Neuronal stem cell (in vitro differentiated cells): ENCODE results near the gene CHID1.

ENCODE experiments used
- DNase-seq: peaks from one replicate; pipeline ENCODE4 v3.0.0-alpha.2; 2013; ENCODE audit warnings: low spot score
- H2AFZ ChIP-seq: one replicate; pipeline ENCODE4 v1.6.1; 2013; ENCODE audit warnings: mild to moderate bottlenecking, low read length, inconsistent platforms
- H2AK5ac ChIP-seq: 2 replicates; pipeline ENCODE4 v1.6.1; 2013; ENCODE audit warnings: low read depth, mild to moderate bottlenecking, inconsistent platforms, low read length, moderate library complexity, mixed read lengths
- H2BK120ac ChIP-seq: 2 replicates; pipeline ENCODE4 v1.6.1; 2013; ENCODE audit warnings: low read depth, mild to moderate bottlenecking, inconsistent platforms, low read length, moderate library complexity, mixed read lengths
- H2BK12ac ChIP-seq: one replicate; pipeline ENCODE4 v1.6.1; 2013; ENCODE audit warnings: low read length, inconsistent platforms
- H2BK15ac ChIP-seq: 2 replicates; pipeline ENCODE4 v1.6.1; 2013; ENCODE audit warnings: mild to moderate bottlenecking, low read length, inconsistent platforms, mixed read lengths
- H2BK5ac ChIP-seq: one replicate; pipeline ENCODE4 v1.6.1; 2013; ENCODE audit warnings: inconsistent platforms, mild to moderate bottlenecking, low read length, moderate library complexity
- H3K14ac ChIP-seq: one replicate; pipeline ENCODE4 v1.6.1; 2013; ENCODE audit warnings: low read length, inconsistent platforms
- H3K18ac ChIP-seq: 2 replicates; pipeline ENCODE4 v1.6.1; 2013; ENCODE audit warnings: low read length, inconsistent platforms
- H3K23ac ChIP-seq: 2 replicates; pipeline ENCODE4 v1.6.1; 2013; ENCODE audit warnings: low read depth, mild to moderate bottlenecking, mixed read lengths, low read length, inconsistent platforms; ENCODE audit not compliant: poor library complexity
- H3K27ac ChIP-seq: replicated peaks from 3 replicates; pipeline ENCODE4 v1.5.1; 2013; ENCODE audit warnings: low read length, inconsistent platforms
- H3K27me3 ChIP-seq, 3 experiments: 2 replicates each; pipeline ENCODE4 v1.6.1; 2013; ENCODE audit warnings: low read length in 3 of 3, mild to moderate bottlenecking in 2 of 3, inconsistent platforms in 1 of 3, low read depth in 1 of 3, mixed read lengths in 1 of 3, moderate library complexity in 1 of 3; ENCODE audit not compliant: control insufficient read depth in 3 of 3, insufficient read depth in 3 of 3
- H3K36me3 ChIP-seq, 2 donors: replicated peaks in 1 of 2; 2 replicates each; pipeline ENCODE4 v1.6.1; 2013; ENCODE audit warnings: low read length in 2 of 2; ENCODE audit not compliant: control insufficient read depth in 2 of 2, insufficient read depth in 2 of 2
- H3K4ac ChIP-seq: 2 replicates; pipeline ENCODE4 v1.6.1; 2013; ENCODE audit warnings: inconsistent platforms, mild to moderate bottlenecking, low read length, moderate library complexity
- H3K4me1 ChIP-seq, 2 donors: 1 replicate in 1 of 2; 2 replicates in 1 of 2; pipeline ENCODE4 v1.6.1; 2013; ENCODE audit warnings: low read length in 2 of 2, low read depth in 1 of 2; ENCODE audit not compliant: control insufficient read depth in 2 of 2, insufficient read depth in 1 of 2
- H3K4me2 ChIP-seq: one replicate; pipeline ENCODE4 v1.6.1; 2013; ENCODE audit warnings: mild to moderate bottlenecking, low read length, inconsistent platforms; ENCODE audit not compliant: insufficient read depth, poor library complexity, severe bottlenecking
- H3K4me3 ChIP-seq, 2 donors: 2 replicates each; pipeline ENCODE4 v1.5.1; 2013; ENCODE audit warnings: low read length in 2 of 2, mild to moderate bottlenecking in 2 of 2, inconsistent platforms in 1 of 2, moderate library complexity in 1 of 2
- H3K79me1 ChIP-seq: one replicate; pipeline ENCODE4 v1.6.1; 2013; ENCODE audit warnings: low read depth, mild to moderate bottlenecking, inconsistent platforms, low read length, moderate library complexity
- H3K9ac ChIP-seq: one replicate; pipeline ENCODE4 v1.6.1; 2013; ENCODE audit warnings: mild to moderate bottlenecking, low read depth, low read length, inconsistent platforms; ENCODE audit not compliant: poor library complexity
- H3K9me3 ChIP-seq, 2 donors: replicated peaks in 1 of 2; 2 replicates each; pipeline versions ENCODE3 to v1.6.1; 2013; ENCODE audit warnings: low read length in 2 of 2, mild to moderate bottlenecking in 2 of 2, inconsistent platforms in 1 of 2, low read depth in 1 of 2, mixed read lengths in 1 of 2, moderate library complexity in 1 of 2; ENCODE audit not compliant: control insufficient read depth in 2 of 2, insufficient read depth in 1 of 2
- H4K8ac ChIP-seq: one replicate; pipeline ENCODE4 v1.6.1; 2013; ENCODE audit warnings: low read depth, mild to moderate bottlenecking, inconsistent platforms, low read length, moderate library complexity
- H4K91ac ChIP-seq: one replicate; pipeline ENCODE4 v1.6.1; 2013; ENCODE audit warnings: low read length, low read depth, mild to moderate bottlenecking, inconsistent platforms; ENCODE audit not compliant: poor library complexity
- WGBS, 2 donors: extraction: QIAGEN DNeasy Blood & Tissue Kit; methylation state at CpG; one replicate each; pipeline ENCODE4 v1.1.7; 2013; ENCODE audit warnings: missing lambda C conversion rate in 2 of 2, mixed read lengths in 1 of 2; ENCODE audit not compliant: insufficient read length in 2 of 2, insufficient replicate concordance in 1 of 2; ENCODE audit errors: extremely low coverage in 2 of 2; 5-methylcytosine and 5-hydroxymethylcytosine counted together

CHID1 gene

GRCh38 chr11:895331-896110 is 15.1 kb downstream of the CHID1 start:
- no peak overlapping the region for H2BK120ac ChIP-seq
- H2BK5ac ChIP-seq = no peak overlapping the region
- peaks cover 0 to 10% of the 10 kb centered on the region in 2 donors for H3K4me1 ChIP-seq
- H2AFZ ChIP-seq = no peak overlapping the region
- no peak overlapping the region for H4K8ac ChIP-seq
- peak overlapping the region; percentile 80 for H3K23ac ChIP-seq
- H3K36me3 ChIP-seq = peaks cover 22 to 33% of the 10 kb centered on the region in 2 donors
- WGBS, 2 donors = no CpG with 5 or more reads among the region's 26 CpGs
- no peak overlapping the region for H4K91ac ChIP-seq
- no peaks in the 10 kb centered on the region for H3K27me3 ChIP-seq
- no peak overlapping the region for H2BK15ac ChIP-seq
- no peak overlapping the region for H3K27ac ChIP-seq
- peak overlapping the region; percentile 46 for H2AK5ac ChIP-seq
- no peak overlapping the region for H2BK12ac ChIP-seq
- H3K4me2 ChIP-seq = no peak overlapping the region
- no peak overlapping the region for H3K18ac ChIP-seq
- H3K9me3 ChIP-seq = no peaks in the 10 kb centered on the region
- no peak overlapping the region for H3K4me3 ChIP-seq
- peaks cover 8% of the 10 kb centered on the region for H3K79me1 ChIP-seq
- no peak for DNase-seq
- no peak overlapping the region for H3K14ac ChIP-seq
- no peak overlapping the region for H3K4ac ChIP-seq
- no peak overlapping the region for H3K9ac ChIP-seq

DNA sequence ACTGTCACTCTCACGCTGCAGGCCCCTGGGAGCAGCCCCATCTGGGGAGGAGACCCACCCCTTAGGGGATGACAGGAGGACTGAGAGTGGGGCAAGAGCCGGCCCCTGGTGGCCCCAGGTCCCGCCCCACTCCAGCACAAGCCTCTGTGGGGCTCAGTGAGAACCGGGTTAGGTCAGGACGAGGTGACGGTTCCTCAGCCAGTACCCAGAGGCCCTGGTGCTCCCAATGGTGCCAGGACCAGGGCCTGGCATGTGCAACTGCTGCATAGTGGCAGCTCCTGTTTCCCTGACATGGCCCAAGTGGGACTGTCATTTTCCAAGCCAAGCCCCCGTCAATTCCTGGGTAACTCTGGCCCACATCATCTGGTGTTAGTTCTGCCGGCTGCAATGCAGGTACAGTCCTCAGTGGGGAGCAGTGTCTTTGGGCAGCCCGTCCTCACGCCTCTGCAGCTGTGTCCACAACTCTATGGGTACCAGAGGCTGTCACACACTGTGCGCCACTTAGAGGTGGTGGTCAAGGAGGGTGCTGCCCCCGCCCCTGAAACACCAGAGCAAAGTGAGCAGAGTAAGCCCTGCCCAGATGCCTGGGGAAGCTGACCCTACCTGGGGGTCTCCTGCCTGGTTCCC is 15.9 kb downstream of the CHID1 start:
- Histone ChIP-seq H3K36me3 (peaks cover 13 to 27% of the 10 kb centered on the region in 2 donors), H2BK120ac (no peak overlapping the region), H3K9ac (peak overlapping the region; percentile 88), H3K18ac (peak overlapping the region; percentile 38), H4K8ac (no peak overlapping the region), H3K27ac (no peak overlapping the region), H3K27me3 (no peaks in the 10 kb centered on the region), H2BK12ac (no peak overlapping the region), H2BK5ac (no peak overlapping the region), H3K4ac (no peak overlapping the region), H3K4me3 (no peak overlapping the region), H2AK5ac (peak overlapping the region; percentile 46), H3K4me2 (no peak overlapping the region), H2BK15ac (no peak overlapping the region), H3K79me1 (peaks cover 8% of the 10 kb centered on the region), H3K4me1 (peaks cover 0 to 12% of the 10 kb centered on the region in 2 donors), H3K23ac (peak overlapping the region; percentile 80), H4K91ac (no peak overlapping the region), H3K14ac (no peak overlapping the region), H3K9me3 (no peaks in the 10 kb centered on the region), H2AFZ (no peak overlapping the region)
- DNase-seq = no peak
- no CpG with 5 or more reads among the region's 12 CpGs for WGBS, 2 donors

DNA sequence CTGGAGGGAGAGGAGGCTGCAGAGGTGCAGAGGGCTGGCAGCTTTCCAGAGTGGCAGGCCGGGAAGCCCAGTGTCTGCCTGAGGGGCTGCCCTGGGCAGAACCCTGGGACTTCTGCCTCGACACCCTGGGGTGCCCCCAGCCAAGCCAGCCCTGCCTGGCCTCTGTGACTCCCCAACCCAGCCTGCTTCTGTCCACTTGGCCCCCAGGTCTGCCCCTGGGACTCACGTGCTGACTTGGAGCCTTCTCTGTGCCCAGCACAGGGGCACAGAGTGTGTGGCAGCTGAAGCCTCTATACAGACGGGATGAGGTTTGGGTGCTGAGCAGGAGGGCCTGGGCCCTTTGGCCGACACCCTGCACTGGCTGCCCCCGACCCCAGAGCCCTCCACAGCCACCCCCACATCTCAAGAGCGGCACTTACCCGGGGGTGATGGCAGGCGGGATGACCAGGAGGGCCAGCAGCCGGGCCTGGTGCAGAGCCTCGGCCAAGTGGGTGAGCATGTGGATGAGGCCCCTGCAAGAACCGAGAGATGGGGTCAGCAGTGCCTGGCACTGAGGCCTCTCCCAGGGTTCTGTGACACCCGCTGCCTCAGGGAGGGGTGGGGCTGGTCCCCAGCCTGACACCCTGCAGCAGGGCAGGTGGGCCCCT is 17.5 kb downstream of the CHID1 start:
- Histone ChIP-seq H3K36me3 (peaks cover under 1 to 14% of the 10 kb centered on the region in 2 donors), H4K91ac (no peak overlapping the region), H3K27ac (no peak overlapping the region), H2BK5ac (no peak overlapping the region), H2BK12ac (no peak overlapping the region), H3K9me3 (no peaks in the 10 kb centered on the region), H3K4ac (no peak overlapping the region), H2BK15ac (no peak overlapping the region), H3K18ac (peak overlapping the region; percentile 66), H3K9ac (no peak overlapping the region), H3K4me1 (peaks cover 0 to 12% of the 10 kb centered on the region in 2 donors), H3K4me3 (no peak overlapping the region), H3K27me3 (no peaks in the 10 kb centered on the region), H3K79me1 (peaks cover 10% of the 10 kb centered on the region), H2BK120ac (no peak overlapping the region), H4K8ac (peak overlapping the region; percentile 65), H3K4me2 (no peak overlapping the region), H2AK5ac (no peak overlapping the region), H3K23ac (peak overlapping the region; percentile 1), H2AFZ (no peak overlapping the region), H3K14ac (peak overlapping the region; percentile 56)
- DNase-seq = no peak
- WGBS, 2 donors = no CpG with 5 or more reads among the region's 13 CpGs
